ENCODE data around the gene IQCF6. TPM values are rescaled to one million over a fixed set of nuclear protein-coding genes. Genes with fewer than 3 reads are reported as not detected.
"Not testable (repeated sequence)": the region's sequence is repeated elsewhere in the genome, so short reads cannot be mapped to it uniquely, and the experiment has no call there.

The IQCF6 gene
- total and polyA plus RNA-seq, 2 donors (not counting 1 experiment from before 2014, with no cell fraction given) = not detected

- no peak for DNase-seq (ENCODE audit: low read depth in 2 of 2)
- Histone ChIP-seq H3K27me3 (ENCODE audit: control insufficient read depth, insufficient read depth, low read length) (no peaks in the 10 kb centered on the region), H3K79me2 (ENCODE audit: control insufficient read depth, insufficient read depth, low read length) (no peaks in the 10 kb centered on the region), H2AFZ (ENCODE audit: low read length) (no peak overlapping the region), H3K4me1 (ENCODE audit: control insufficient read depth, extremely low read depth, insufficient read depth, low read length) (no peaks in the 10 kb centered on the region), H3K27ac (ENCODE audit: insufficient read depth, low read length) (no peak overlapping the region), H3K4me3 (replicated peaks in 1 of 4; ENCODE audit: control extremely low read depth in 1 of 4, insufficient read depth in 1 of 4, low read depth in 3 of 4, low read length in 4 of 4) (no peak overlapping the region), H3K9ac (ENCODE audit: insufficient read depth, low read length) (no peak overlapping the region), H3K4me2 (ENCODE audit: extremely low read depth, insufficient read depth, low read length) (no peak overlapping the region), H3K9me3 (ENCODE audit: control insufficient read depth, insufficient read depth, low read depth, low read length) (no peaks in the 10 kb centered on the region), H3K36me3 (ENCODE audit: control insufficient read depth, insufficient read depth, low read length) (no peaks in the 10 kb centered on the region), H4K20me1 (ENCODE audit: control insufficient read depth, extremely low read depth, insufficient read depth, low read length) (no peaks in the 10 kb centered on the region)
- TF ChIP-seq, protein P1, sequence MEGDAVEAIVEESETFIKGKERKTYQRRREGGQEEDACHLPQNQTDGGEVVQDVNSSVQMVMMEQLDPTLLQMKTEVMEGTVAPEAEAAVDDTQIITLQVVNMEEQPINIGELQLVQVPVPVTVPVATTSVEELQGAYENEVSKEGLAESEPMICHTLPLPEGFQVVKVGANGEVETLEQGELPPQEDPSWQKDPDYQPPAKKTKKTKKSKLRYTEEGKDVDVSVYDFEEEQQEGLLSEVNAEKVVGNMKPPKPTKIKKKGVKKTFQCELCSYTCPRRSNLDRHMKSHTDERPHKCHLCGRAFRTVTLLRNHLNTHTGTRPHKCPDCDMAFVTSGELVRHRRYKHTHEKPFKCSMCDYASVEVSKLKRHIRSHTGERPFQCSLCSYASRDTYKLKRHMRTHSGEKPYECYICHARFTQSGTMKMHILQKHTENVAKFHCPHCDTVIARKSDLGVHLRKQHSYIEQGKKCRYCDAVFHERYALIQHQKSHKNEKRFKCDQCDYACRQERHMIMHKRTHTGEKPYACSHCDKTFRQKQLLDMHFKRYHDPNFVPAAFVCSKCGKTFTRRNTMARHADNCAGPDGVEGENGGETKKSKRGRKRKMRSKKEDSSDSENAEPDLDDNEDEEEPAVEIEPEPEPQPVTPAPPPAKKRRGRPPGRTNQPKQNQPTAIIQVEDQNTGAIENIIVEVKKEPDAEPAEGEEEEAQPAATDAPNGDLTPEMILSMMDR (conservative IDR thresholded peaks at IDR 0.05 in 1 of 2, IDR thresholded peaks at IDR 0.05 in 1 of 2; ENCODE audit: low read depth in 1 of 2, low read length in 2 of 2) = no peak
- TF ChIP-seq EZH2 (IDR thresholded peaks at IDR 0.05; ENCODE audit: low read length, missing control alignments) = no peak
These were observed 31.2 kb downstream of the IQCF6 start for GRCh38 chr3:51747840-51748239.

GRCh38 chr3:51742978-51743377 lies 36.1 kb downstream of the IQCF6 start:
- H3K9me3 ChIP-seq (ENCODE audit: control insufficient read depth, insufficient read depth, low read depth, low read length); H3K79me2 ChIP-seq (ENCODE audit: control insufficient read depth, insufficient read depth, low read length); H3K9ac ChIP-seq (ENCODE audit: insufficient read depth, low read length); H2AFZ ChIP-seq (ENCODE audit: low read length); H3K4me2 ChIP-seq (ENCODE audit: extremely low read depth, insufficient read depth, low read length); H3K36me3 ChIP-seq (ENCODE audit: control insufficient read depth, insufficient read depth, low read length); H3K27me3 ChIP-seq (ENCODE audit: control insufficient read depth, insufficient read depth, low read length); H3K4me1 ChIP-seq (ENCODE audit: control insufficient read depth, extremely low read depth, insufficient read depth, low read length); DNase-seq (ENCODE audit: low read depth in 2 of 2); H3K27ac ChIP-seq (ENCODE audit: insufficient read depth, low read length); H3K4me3 ChIP-seq (replicated peaks in 1 of 4; ENCODE audit: control extremely low read depth in 1 of 4, insufficient read depth in 1 of 4, low read depth in 3 of 4, low read length in 4 of 4); H4K20me1 ChIP-seq (ENCODE audit: control insufficient read depth, extremely low read depth, insufficient read depth, low read length): not testable (repeated sequence)

GRCh38 chr3:51742320-51742719 lies 36.7 kb downstream of the IQCF6 start:
- not testable (repeated sequence) for H4K20me1 ChIP-seq (ENCODE audit: control insufficient read depth, extremely low read depth, insufficient read depth, low read length); H3K4me2 ChIP-seq (ENCODE audit: extremely low read depth, insufficient read depth, low read length)

GRCh38 chr3:51739110-51739509 lies 39.9 kb downstream of the IQCF6 start:
- no peak overlapping the region for H3K4me3 ChIP-seq (replicated peaks in 1 of 4; ENCODE audit: control extremely low read depth in 1 of 4, insufficient read depth in 1 of 4, low read depth in 3 of 4, low read length in 4 of 4)
- no peak overlapping the region for H3K27ac ChIP-seq (ENCODE audit: insufficient read depth, low read length)
- no peaks in the 10 kb centered on the region for H4K20me1 ChIP-seq (ENCODE audit: control insufficient read depth, extremely low read depth, insufficient read depth, low read length)
- DNase-seq (ENCODE audit: low read depth in 2 of 2) = no peak
- no peak overlapping the region for H3K4me2 ChIP-seq (ENCODE audit: extremely low read depth, insufficient read depth, low read length)
- TF ChIP-seq, protein P1 (conservative IDR thresholded peaks at IDR 0.05 in 1 of 2, IDR thresholded peaks at IDR 0.05 in 1 of 2; ENCODE audit: low read depth in 1 of 2, low read length in 2 of 2) = no peak
- no peak for TF ChIP-seq EZH2 (IDR thresholded peaks at IDR 0.05; ENCODE audit: low read length, missing control alignments)
- no peaks in the 10 kb centered on the region for H3K36me3 ChIP-seq (ENCODE audit: control insufficient read depth, insufficient read depth, low read length)
- no peaks in the 10 kb centered on the region for H3K27me3 ChIP-seq (ENCODE audit: control insufficient read depth, insufficient read depth, low read length)
- H3K9me3 ChIP-seq (ENCODE audit: control insufficient read depth, insufficient read depth, low read depth, low read length) = no peaks in the 10 kb centered on the region
- no peak overlapping the region for H2AFZ ChIP-seq (ENCODE audit: low read length)
- no peaks in the 10 kb centered on the region for H3K4me1 ChIP-seq (ENCODE audit: control insufficient read depth, extremely low read depth, insufficient read depth, low read length)
- no peaks in the 10 kb centered on the region for H3K79me2 ChIP-seq (ENCODE audit: control insufficient read depth, insufficient read depth, low read length)
- H3K9ac ChIP-seq (ENCODE audit: insufficient read depth, low read length) = no peak overlapping the region

More at GRCh38 chr3:51742320-51742719, 36.7 kb downstream of the IQCF6 start:
- H3K79me2 ChIP-seq (ENCODE audit: control insufficient read depth, insufficient read depth, low read length); H3K4me1 ChIP-seq (ENCODE audit: control insufficient read depth, extremely low read depth, insufficient read depth, low read length); H3K27ac ChIP-seq (ENCODE audit: insufficient read depth, low read length); H3K36me3 ChIP-seq (ENCODE audit: control insufficient read depth, insufficient read depth, low read length); H3K9ac ChIP-seq (ENCODE audit: insufficient read depth, low read length); H3K9me3 ChIP-seq (ENCODE audit: control insufficient read depth, insufficient read depth, low read depth, low read length); H3K27me3 ChIP-seq (ENCODE audit: control insufficient read depth, insufficient read depth, low read length); H3K4me3 ChIP-seq (replicated peaks in 1 of 4; ENCODE audit: control extremely low read depth in 1 of 4, insufficient read depth in 1 of 4, low read depth in 3 of 4, low read length in 4 of 4); H2AFZ ChIP-seq (ENCODE audit: low read length); DNase-seq (ENCODE audit: low read depth in 2 of 2): not testable (repeated sequence)

All from fibroblast of lung (primary cell).